LHCN-M2 (cell line): ENCODE results near the gene CBX3. TPM values are rescaled to one million over a fixed set of nuclear protein-coding genes. Genes with fewer than 3 reads are reported as not detected.
"Not testable (repeated sequence)": the region's sequence is repeated elsewhere in the genome, so short reads cannot be mapped to it uniquely, and the experiment has no call there.

Experiments
- DNase-seq: peaks from one replicate; pipeline ENCODE4 v3.0.0-alpha.2; 2012; ENCODE audit warnings: low read depth
- total RNA-seq: library from RNA; depleted of rRNA; stranded (reverse); fragments of >200 nt; gene quantifications from 2 replicates; pipeline ENCODE4 v1.2.3, GENCODE V29; 2014

CBX3 gene
- total RNA-seq, 1 experiment from 2014 or later = 289 TPM

DNA sequence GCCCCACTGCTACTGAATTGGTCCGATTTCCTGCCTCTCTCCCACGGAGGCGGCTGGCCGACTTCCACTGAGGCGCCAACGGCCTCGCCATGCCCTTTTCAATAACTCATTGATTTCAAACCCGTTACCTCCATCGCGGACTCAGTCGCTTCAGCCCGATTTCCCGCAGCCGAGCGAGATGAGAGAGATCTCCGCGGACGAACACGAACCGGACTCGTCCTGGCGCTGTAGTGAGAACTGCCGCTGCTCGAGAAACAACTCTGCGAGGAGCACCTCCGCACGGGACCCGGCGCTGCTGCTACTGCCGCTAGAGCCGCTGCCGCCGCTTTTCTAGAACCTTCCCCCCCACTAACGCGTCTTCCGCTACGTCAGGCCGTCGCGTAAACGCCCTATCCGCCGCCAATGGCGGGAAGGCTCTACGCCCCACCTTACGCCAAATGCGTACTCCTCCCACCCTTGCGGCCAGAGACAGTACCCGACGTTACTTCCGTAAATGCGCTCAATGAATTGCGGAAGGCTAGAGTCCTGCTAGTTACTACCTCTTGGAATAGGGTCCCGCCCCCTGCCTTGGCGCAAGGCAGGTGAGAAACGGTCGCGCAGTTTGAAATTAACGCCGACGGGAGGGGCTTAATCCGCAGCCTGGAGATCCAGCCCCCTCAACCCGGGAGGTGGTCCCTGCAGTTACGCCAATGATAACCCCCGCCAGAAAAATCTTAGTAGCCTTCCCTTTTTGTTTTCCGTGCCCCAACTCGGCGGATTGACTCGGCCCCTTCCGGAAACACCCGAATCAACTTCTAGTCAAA lies 900 bp upstream of the CBX3 start, which contains the start of gene HNRNPA2B1:
Gene HNRNPA2B1, minus strand, starts transcription at position 303 of the 803 bp plus-strand sequence. Its CDS starts 169 bp downstream, at position 134.
- peak; percentile 98 for DNase-seq

DNA sequence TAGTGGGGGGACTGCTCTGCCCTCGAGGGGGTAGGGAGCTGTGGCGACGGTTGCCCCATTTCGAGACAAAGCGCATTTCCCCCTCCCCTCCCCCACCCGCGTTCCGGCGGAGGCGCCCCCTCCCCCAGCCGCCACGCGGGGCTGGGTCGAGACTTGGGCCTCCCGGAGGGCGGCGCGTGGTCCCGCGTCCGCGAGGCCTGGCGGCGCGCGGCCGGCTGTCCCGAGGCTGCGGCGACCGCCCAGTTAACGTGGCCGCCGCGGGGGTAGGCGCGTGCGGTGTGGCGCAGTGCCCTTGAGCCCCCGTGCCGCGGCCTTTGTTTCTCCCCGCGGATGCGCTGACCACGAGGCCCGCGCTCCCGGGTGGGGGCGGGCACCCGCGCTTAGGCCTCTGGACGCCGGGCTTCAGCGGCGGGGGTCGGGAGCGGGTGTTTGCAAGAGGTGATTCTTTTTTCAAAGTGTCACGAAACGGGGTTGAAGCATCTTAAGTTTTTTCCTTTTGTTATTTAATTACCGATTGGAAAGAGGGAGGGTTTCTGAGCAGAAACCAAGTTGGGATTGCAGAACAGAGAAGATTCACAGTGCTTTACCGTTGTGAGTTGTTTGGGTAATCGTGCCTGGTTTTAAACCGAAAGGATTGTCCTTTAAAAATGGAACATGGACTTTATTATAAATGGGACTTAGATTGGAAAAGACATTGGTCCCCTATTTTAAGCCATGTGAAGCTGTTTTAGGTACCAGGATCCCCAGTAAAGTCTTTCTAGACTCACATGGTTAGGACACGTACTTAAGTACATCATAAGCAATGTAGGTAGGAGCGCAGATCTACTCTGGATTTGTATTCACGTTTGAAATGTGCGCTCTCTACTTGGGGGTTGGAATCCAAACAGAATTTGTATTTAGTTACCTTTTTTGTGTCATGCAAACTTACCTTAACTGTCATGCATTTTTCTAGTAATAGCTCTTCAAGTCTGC lies 760 bp downstream of the CBX3 start:
- DNase-seq = peak; percentile 42

DNA sequence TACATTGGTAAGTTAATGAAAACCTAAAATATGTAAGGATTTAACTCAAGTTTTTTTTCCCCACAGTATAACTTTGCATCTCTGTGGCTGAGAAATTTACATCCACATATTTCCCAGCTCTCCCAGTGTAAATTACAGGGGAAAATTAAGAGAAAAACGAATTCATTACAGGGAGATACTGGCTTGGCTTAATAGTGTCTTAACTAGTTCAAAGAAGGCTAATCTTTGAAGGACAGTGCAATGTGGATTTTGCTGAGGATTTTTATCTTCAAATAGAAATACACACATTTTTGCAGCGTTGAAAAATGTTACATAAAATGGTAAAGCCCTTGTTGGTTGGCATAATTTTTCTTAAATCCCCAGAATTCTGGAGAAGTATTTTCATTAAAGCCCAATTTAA lies 1.5 kb downstream of the CBX3 start:
- no peak for DNase-seq

DNA sequence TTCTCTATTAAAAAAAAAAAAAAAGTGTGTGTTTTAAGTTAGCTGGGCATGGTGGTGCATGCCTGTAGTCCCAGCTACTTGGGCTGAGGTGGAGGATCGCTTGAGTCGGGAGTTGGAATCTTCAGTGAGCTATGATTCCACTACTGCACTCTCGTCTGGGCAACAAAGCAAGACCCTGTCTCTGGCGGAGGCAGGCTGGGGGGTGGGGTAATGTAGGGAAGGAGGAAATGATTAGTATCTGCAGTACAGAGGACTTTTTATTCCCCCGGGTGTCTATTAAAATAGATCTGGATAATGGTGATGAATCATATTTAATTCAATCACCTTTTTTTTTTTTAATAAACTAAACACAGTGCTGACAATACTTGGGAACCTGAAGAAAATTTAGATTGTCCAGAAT lies 6.5 kb downstream of the CBX3 start:
- DNase-seq = no peak

DNA sequence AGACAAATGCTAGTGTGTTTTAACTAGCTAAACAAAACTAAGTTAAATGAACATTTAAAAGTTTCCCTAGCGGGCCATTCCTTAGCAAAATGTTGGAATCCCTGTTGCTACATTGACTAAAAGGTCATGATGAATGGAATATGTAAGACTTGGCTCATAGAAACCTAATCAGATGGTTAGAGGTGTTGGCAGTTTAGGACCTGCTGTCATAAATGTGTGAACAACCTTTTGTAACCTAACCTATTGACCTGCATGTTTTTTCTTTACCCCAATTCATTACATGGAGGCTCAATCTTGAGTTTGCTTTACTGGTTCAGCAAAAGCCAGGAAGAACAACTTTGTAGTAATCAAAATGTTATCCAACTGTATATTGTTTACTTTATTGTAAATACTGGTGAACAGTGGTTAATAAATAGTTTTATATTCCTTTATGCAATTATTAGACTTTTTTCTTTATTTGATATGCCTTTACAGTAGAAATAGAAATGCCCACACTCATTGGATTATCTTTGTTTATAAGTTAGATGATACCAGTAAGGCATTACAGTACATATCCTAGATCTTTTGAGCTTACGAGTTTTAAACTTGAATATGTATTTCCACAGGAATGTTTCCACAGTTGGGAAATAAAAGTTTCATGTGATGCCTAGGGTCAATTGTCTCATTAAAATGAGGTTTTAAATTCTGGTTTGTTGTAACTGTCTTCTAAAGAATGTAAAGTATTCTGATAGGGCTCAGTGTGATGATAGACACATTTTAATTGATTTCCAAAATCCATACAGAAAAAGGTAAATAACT lies 11.6 kb downstream of the CBX3 start:
- no peak for DNase-seq

DNA sequence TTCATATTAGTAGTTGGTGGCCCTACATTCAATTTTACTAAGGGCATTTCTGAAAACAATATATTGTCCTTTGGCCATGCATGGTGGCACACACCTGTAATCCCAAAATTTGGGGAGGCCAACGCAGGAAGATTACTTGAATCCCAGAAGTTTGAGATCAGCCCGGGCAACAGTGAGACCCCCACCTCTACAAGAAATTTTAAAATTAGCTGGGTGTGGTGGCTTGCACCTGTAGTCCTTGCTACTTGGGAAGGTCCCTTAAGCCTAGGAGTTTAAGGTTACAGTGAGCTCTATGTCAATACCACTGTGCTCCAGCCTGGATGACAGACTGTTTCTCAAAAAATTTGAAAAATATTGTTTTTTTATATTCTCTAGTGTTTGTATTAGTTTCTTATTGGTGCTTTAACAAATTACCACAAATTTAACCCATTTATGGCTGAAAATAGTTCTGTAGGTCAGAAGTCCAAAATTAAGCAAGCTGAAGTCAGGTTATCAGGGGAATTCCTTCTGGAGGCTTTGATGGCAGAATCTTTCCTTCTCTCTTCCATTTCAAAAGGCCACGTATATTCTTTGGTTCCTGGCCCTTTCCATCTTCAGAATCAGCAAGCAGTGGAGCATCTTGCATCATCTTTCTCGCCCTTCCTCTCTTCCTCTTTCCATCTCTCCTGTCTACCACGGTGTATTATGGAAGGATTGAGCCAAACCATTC lies 12.4 kb downstream of the CBX3 start:
- no peak for DNase-seq

DNA sequence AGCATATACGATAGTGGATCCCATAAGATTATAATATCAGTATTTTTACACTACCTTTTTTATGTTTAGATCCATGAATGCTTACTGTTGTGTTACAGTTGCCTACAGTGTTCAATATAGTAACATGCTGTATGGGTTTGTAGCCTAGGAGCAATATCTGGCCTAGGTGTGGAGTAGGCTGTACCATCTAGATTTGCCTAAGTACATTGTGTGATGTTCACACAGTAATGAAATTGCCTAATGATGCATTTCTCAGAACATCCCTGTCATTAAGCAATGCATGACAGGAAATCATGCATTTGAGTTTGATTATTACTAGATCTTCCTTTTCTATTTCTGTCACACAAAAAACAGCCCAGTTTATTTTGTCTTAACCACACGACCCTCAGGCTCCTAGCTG lies 14.5 kb downstream of the CBX3 start:
- DNase-seq = no peak

DNA sequence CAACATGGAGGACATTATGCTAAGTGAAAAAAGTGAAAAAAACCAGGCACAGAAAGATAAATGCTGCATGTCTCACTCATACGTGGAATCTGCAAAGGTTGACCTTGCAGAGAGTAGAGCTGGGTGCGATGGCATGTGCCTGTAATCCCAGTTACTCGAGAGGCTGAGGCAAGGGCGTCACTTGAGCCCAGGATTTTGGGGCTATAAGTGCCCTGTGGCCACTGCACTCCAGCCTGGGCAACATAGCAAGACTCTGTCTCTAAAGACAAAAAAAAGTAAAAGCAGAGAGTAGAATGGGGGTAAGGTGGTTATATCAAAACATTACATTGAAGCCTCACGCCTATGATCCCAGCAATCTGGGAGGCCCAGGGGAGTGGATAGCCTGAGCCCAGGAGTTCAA lies 22.8 kb downstream of the CBX3 start:
- DNase-seq = no peak

DNA sequence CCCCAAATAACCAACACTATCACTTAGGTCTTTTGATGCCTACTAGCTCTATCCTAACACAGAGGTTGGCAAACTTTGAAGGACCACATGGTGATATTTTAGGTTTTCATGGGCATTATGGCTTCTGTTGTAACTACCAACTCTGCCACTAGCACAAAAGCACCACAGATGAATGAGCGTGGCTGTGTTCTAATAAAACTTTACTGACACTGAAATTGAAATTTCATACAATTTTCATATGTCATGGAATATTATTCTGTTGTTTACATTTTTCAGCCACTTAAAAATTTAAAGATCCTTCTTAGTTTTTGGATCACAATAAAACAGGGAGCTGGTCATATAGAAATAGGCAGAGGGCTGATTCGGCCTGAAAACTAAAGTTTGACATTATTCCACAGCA lies 26.4 kb downstream of the CBX3 start:
- no peak for DNase-seq

DNA sequence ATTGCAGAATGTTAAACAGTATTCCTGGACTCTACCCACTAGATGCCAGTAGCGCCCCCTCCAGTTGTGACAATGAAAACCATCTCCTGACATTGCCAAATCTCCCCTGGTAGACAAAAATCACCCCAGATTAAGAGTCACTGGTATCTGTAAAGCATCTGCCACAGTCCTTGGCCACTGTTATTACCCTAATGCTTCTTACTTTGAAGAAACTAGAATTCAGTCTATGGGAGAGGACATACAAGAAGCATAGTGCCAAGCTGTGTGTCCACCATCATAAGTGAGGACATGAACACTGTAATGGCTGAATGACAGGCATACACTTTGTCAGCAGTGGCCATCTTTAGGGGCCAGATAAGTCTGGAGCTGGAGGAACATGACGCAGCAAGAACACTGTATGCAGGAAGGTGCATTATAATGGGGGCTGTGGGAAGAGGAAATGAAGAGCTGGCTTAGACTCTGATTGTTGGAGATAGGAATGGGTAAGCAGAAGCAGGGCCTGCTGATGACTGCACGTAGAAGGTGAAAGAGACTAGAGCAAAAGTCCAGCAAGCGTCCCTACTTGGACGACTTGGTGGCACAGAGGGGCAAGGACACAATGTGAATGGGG lies 32.5 kb downstream of the CBX3 start:
- no peak for DNase-seq

DNA sequence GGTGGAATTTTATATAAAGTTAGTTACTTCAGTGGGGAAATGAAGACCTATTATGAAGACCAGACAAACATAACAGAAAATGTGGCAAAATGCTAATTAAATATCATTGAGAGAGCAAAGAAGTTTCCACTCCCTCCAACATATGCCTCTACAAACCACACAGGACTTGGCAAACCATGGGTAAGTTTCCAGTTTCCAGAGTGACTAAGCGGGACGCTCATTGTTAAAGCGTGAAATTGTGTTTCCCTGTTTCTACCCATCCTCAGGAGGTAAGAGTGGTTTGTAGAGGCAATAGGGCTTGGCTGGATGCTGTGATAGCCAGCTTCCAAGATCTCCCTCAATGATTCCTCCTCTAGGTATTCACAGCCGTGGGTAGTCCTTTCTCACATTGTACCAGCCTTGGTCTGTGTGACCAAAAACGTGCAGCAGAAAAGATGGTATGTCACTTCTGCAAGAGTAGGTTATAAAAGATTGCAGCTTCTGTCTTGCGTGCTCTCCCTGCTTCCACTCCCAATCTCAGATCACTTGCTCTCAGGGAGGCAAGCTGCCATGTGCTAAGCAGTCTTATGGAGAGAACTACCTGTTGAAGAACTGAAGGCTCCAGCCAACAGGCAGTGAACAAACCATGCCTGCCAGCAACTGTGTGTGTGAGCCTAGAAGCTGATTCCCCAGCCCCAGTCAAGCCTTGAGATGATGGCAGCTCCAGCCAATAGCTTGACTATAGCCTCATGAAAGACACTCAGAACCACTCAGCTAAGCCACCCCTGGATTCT lies 35.7 kb downstream of the CBX3 start:
- DNase-seq = peak; percentile 13

DNA sequence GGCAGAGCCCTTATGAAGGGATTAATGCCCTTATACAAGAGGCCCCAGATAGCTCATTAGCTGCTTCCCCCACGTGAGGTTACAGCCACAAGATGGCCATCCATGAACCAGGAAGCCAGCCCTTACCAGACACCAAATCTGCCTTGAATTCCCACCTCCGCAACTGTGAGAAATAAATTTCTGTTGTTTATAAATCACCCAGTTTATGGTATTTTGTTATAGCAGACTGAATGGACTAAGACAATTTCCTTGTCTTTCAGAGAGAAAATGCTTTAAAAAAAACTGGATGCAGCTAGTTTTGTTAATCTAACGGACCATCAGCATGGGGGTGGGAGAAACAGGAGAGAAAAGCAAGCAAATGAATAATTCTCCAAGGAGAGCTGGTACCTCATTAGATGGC lies 36.5 kb downstream of the CBX3 start:
- no peak for DNase-seq

DNA sequence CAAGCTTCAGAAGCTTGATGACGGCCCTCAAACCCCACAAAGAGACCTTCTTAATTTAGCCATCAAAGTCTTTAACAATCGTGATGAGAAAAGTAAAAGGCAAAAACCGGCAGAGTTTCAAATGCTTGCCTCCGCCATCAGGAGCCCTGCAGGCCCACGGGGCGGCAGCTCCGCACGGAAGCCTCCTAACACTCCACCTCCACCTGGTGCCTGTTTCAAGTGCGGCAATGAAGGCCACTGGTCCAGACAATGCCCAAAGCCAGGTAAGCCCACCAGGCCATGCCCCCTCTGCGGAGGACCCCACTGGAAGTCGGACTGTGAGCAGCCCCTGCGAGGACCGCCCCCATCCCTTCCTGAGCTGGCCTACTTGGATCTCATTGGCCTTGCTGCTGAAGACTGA lies 43.6 kb downstream of the CBX3 start:
- DNase-seq = no peak

DNA sequence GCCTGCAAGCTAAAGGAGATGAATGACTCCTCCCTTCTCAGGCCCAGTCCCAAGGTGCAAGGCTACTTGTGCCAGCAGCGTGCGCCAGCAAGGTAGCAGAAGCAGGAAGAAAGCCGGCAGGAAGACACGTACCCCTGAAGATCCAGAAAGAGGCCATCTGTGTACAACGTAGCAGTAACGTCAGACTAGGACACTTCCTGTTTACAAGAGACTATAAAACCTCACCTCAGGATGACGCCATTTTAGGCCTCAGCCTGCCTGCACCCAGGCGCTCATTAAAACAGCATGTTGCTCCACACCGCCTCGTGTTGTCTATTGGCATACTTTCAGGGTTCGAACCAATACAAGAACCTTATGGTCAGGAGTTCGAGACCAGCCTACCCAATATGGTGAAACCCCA lies 48.7 kb downstream of the CBX3 start:
- no peak for DNase-seq

DNA sequence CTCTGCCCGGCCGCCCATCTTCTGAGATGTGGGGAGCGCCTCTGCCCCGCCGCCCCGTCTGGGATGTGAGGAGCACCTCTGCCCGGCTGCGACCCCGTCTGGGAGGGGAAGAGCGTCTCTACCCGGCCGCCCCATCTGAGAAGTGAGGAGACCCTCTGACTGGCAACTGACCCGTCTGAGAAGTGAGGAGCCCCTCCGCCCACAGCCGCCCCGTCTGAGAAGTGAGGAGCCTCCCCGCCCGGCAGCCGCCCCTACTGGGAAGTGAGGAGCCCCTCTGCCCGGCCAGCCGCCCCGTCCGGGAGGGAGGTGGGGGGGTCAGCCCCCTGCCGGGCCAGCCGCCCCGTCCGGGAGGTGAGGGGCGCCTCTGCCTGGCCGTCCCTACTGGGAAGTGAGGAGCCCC lies 60.3 kb downstream of the CBX3 start:
- DNase-seq = not testable (repeated sequence)
